Endothelial cell of umbilical vein (primary cell): ENCODE data around the gene OLFML2B.

Experiments
- CTCF ChIP-seq, 2 donors: IDR thresholded peaks; 1 replicate in 1 of 2; 2 replicates in 1 of 2; pipeline ENCODE4 v1.5.1; 2011; ENCODE audit warnings: low read length in 2 of 2, mild to moderate bottlenecking in 2 of 2, moderate library complexity in 2 of 2, control low read depth in 1 of 2, inconsistent platforms in 1 of 2, low read depth in 1 of 2; ENCODE audit not compliant: insufficient read depth in 1 of 2; ENCODE audit errors: extremely low read depth in 1 of 2
- MAX ChIP-seq: IDR thresholded peaks from 2 replicates; pipeline ENCODE4 v1.6.1; 2011; ENCODE audit not compliant: insufficient read depth, insufficient read length
- POLR2A ChIP-seq: IDR thresholded peaks from 2 replicates; pipeline ENCODE4 v1.6.1; 2012; ENCODE audit warnings: low read depth, mild to moderate bottlenecking, control low read depth, low read length
- POLR2AphosphoS5 ChIP-seq: IDR thresholded peaks from 2 replicates; pipeline ENCODE4 v1.6.1; 2012; ENCODE audit warnings: low read depth, mild to moderate bottlenecking, control low read depth, low read length, moderate library complexity; ENCODE audit not compliant: insufficient read depth

- TF ChIP-seq POLR2A, result no peak
- no peak for TF ChIP-seq CTCF (IDR thresholded peaks at IDR 0.05; ENCODE audit: extremely low read depth in 1 of 2, insufficient read depth in 1 of 2, low read depth in 1 of 2, low read length in 2 of 2)
- TF ChIP-seq POLR2AphosphoS5, result no peak
- TF ChIP-seq MAX, result no peak
Observed at GRCh38 chr1:161951646-161952045, 72.0 kb downstream of the OLFML2B start.
